K562 (cell line): ENCODE measurements around the gene RNF151. TPM values are rescaled to one million over a fixed set of nuclear protein-coding genes. Genes with fewer than 3 reads are reported as not detected.

Source experiments
- ARNT ChIP-seq, 2 experiments: fragments of 450-650 bp; IDR thresholded peaks; 2 replicates each; pipeline ENCODE4 v1.6.1; 2016; ENCODE audit warnings: mild to moderate bottlenecking in 1 of 2
- CREM ChIP-seq: IDR thresholded peaks from 2 replicates; pipeline ENCODE4 v1.6.1; 2014; ENCODE audit warnings: antibody characterized with exemption, low read depth
- ETV1 ChIP-seq: fragments of 450-650 bp; conservative IDR thresholded peaks from 2 replicates; pipeline ENCODE4 v1.6.1; 2016; ENCODE audit warnings: missing genetic modification characterization, control low read depth, low read depth, missing compliant biosample characterization
- GABPA ChIP-seq: fragments of 200-800 bp; sonication (Bioruptor generic); conservative IDR thresholded peaks from 2 replicates; pipeline ENCODE4 v1.6.1; 2016; ENCODE audit warnings: low read depth, missing genetic modification characterization, missing compliant biosample characterization
- GABPB1 ChIP-seq: sonication (generic); formaldehyde crosslinking; IDR thresholded peaks from 2 replicates; pipeline ENCODE4 v1.8.0; 2022; ENCODE audit warnings: mild to moderate bottlenecking, missing genetic modification reagents
- GTF2B ChIP-seq: IDR thresholded peaks from 2 replicates; pipeline ENCODE4 v1.6.1; 2011; ENCODE audit not compliant: insufficient read length; ENCODE audit errors: extremely low read depth
- POU5F1 ChIP-seq: fragments of 150-350 bp; IDR thresholded peaks from 2 replicates; pipeline ENCODE4 v1.6.1; 2014; ENCODE audit warnings: borderline replicate concordance, low read length, low read depth, mild to moderate bottlenecking; ENCODE audit not compliant: partially characterized antibody
- RBM39 ChIP-seq: fragments of 200-400 bp; formaldehyde crosslinking; optimal IDR thresholded peaks from 2 replicates; pipeline ENCODE3; 2018; ENCODE audit warnings: low read depth, low read length
- RNF2 ChIP-seq: sonication (generic); IDR thresholded peaks from 2 replicates; pipeline ENCODE4 v1.6.1; 2016
- SMAD3 ChIP-seq: fragments of 450-650 bp; formaldehyde crosslinking; conservative IDR thresholded peaks from 2 replicates; pipeline ENCODE4 v1.4.0; 2020; ENCODE audit warnings: mild to moderate bottlenecking
- TAF15 ChIP-seq: fragments of 200-400 bp; formaldehyde crosslinking; IDR thresholded peaks from 2 replicates; pipeline ENCODE4 v1.6.1; 2017; ENCODE audit warnings: mild to moderate bottlenecking, low read depth, low read length, moderate library complexity
- TEAD2 ChIP-seq: fragments of 450-650 bp; IDR thresholded peaks from 2 replicates; pipeline ENCODE4 v1.6.1; 2016; ENCODE audit warnings: missing genetic modification characterization, control low read depth, missing compliant biosample characterization
- THAP7 ChIP-seq: fragments of 250-450 bp; sonication (Bioruptor Pico); IDR thresholded peaks from 2 replicates; pipeline ENCODE4 v1.5.0; 2021
- ZFP30 ChIP-seq: fragments of 250-450 bp; sonication (Bioruptor Pico); IDR thresholded peaks from 2 replicates; pipeline ENCODE4 v1.8.0; 2022; ENCODE audit warnings: moderate library complexity, mild to moderate bottlenecking, inconsistent platforms, borderline replicate concordance
- ZNF12 ChIP-seq: sonication (generic); formaldehyde crosslinking; IDR thresholded peaks from 2 replicates; pipeline ENCODE4 v1.4.0; 2020; ENCODE audit warnings: mild to moderate bottlenecking, missing genetic modification reagents
- ZNF280A ChIP-seq: fragments of 450-650 bp; IDR thresholded peaks from 2 replicates; pipeline ENCODE4 v1.6.1; 2018; ENCODE audit warnings: mild to moderate bottlenecking, low read depth; ENCODE audit not compliant: partially characterized antibody
- ZNF354B ChIP-seq: fragments of 250-450 bp; sonication (Bioruptor Pico); IDR thresholded peaks from 2 replicates; pipeline ENCODE4 v1.4.0; 2020
- ZNF398 ChIP-seq: fragments of 250-450 bp; sonication (Bioruptor Pico); IDR thresholded peaks from 2 replicates; pipeline ENCODE4 v1.8.0; 2021; ENCODE audit warnings: moderate library complexity, mild to moderate bottlenecking, inconsistent platforms
- ZNF511 ChIP-seq: sonication (generic); formaldehyde crosslinking; IDR thresholded peaks from 2 replicates; pipeline ENCODE4 v1.8.0; 2022; ENCODE audit warnings: mild to moderate bottlenecking, missing genetic modification reagents
- ZNF644 ChIP-seq: fragments of 200-800 bp; sonication (Bioruptor generic); IDR thresholded peaks from 2 replicates; pipeline ENCODE4 v1.6.1; 2016; ENCODE audit warnings: low read depth, missing genetic modification characterization, missing compliant biosample characterization
- ZNF668 ChIP-seq: fragments of 250-450 bp; sonication (Bioruptor Pico); IDR thresholded peaks from 2 replicates; pipeline ENCODE4 v1.8.0; 2022; ENCODE audit warnings: mild to moderate bottlenecking, inconsistent platforms
- ZNF76 ChIP-seq: fragments of 250-450 bp; sonication (Bioruptor Pico); IDR thresholded peaks from 2 replicates; pipeline ENCODE4 v1.4.0; 2020; ENCODE audit warnings: mild to moderate bottlenecking, moderate library complexity, borderline replicate concordance
- polyA plus RNA-seq, 8 experiments: library from polyadenylated mRNA; depleted of rRNA in 4 of 8; stranded (reverse) in 5 of 8; unstranded in 3 of 8; fragments of >200 nt; fragmentation: Nextera tagmentation in 2 of 8; fragmentation: Illumina TruSeq in 1 of 8; extraction: Ambion mirVana in 2 of 8; extraction: Trizol in 1 of 8; gene quantifications; 2 replicates each; pipeline versions ENCODE4 v1.2.1 to v1.2.3, GENCODE V29; 2011 to 2014; ENCODE audit warnings: inconsistent platforms in 1 of 8, missing spikeins in 1 of 8
- total RNA-seq, 7 experiments: library from RNA; depleted of rRNA in 6 of 7; stranded (reverse); fragments of >200 nt in 6 of 7; fragmentation: Illumina TruSeq in 2 of 7; extraction: Trizol in 2 of 7; gene quantifications; 2 replicates each; pipeline versions ENCODE4 v1.2.1 to v1.2.3, GENCODE V29; 2011 to 2021; ENCODE audit warnings: low replicate concordance in 1 of 7

RNF151 gene
- total and polyA plus RNA-seq, 9 of the 15 experiments (the other 6 are each of a cell fraction or from before 2014, with no cell fraction given) = not detected

- no peak for TF ChIP-seq ZNF398 (CRISPR knock-in tag)
- TF ChIP-seq TEAD2 = no peak
- no peak for TF ChIP-seq TAF15
- no peak for TF ChIP-seq ZNF668 (CRISPR knock-in tag)
- peak; percentile 77 for TF ChIP-seq POU5F1
- TF ChIP-seq RNF2 = no peak
- peak; percentile 89 for TF ChIP-seq ZNF12 (CRISPR knock-in tag)
- no peak for TF ChIP-seq GTF2B
- no peak for TF ChIP-seq ZNF511
- no peak for TF ChIP-seq THAP7 (CRISPR knock-in tag)
- peak; percentile 83 for TF ChIP-seq GABPB1
- no peak for TF ChIP-seq ZFP30 (CRISPR knock-in tag)
- TF ChIP-seq ZNF354B = no peak
- TF ChIP-seq GABPA = peak; percentile 65
- no peak for TF ChIP-seq SMAD3 (CRISPR knock-in tag)
- TF ChIP-seq ZNF76 = no peak
- TF ChIP-seq RBM39 = no peak
- peak; percentile 73 for TF ChIP-seq CREM
- TF ChIP-seq ZNF644 (tag) = no peak
- TF ChIP-seq ARNT (IDR thresholded peaks at IDR 0.05) = no peak
- no peak for TF ChIP-seq ETV1 (tag)
- TF ChIP-seq ZNF280A = no peak
Measured at GRCh38 chr16:1959269-1960039, 7.2 kb upstream of the RNF151 start, which contains the start of gene NDUFB10 (continued).
